Lower leg skin (tissue), 3 donors: ENCODE results near the gene COL25A1.

Experiments used
- CTCF ChIP-seq, 3 donors: fragments of 450-650 bp; IDR thresholded peaks; one replicate each; pipeline ENCODE4 v1.5.1; 2016; ENCODE audit warnings: antibody characterized with exemption in 3 of 3, mild to moderate bottlenecking in 3 of 3, moderate library complexity in 2 of 3
- POLR2A ChIP-seq, 2 donors: fragments of 450-650 bp; IDR thresholded peaks; one replicate each; pipeline ENCODE4 v1.6.1; 2016 to 2017; ENCODE audit warnings: antibody characterized with exemption in 2 of 2, mild to moderate bottlenecking in 1 of 2, moderate library complexity in 1 of 2

GRCh38 chr4:108903464-108904221 is 398.8 kb downstream of the COL25A1 start:
- TF ChIP-seq CTCF (IDR thresholded peaks at IDR 0.05) (no peak), POLR2A (IDR thresholded peaks at IDR 0.05) (no peak)
